GM18868 (cell line): ENCODE results near the gene AFF4.
"Not testable (repeated sequence)": the region's sequence is repeated elsewhere in the genome, so short reads cannot be mapped to it uniquely, and the experiment has no call there.

Experiments used
- ATAC-seq: cut with Tn5 transposase; IDR thresholded peaks from one replicate; pipeline ENCODE4 v1.9.1; 2021; ENCODE audit warnings: mild to moderate bottlenecking, moderate library complexity; ENCODE audit not compliant: unreplicated experiment

AFF4 gene

DNA sequence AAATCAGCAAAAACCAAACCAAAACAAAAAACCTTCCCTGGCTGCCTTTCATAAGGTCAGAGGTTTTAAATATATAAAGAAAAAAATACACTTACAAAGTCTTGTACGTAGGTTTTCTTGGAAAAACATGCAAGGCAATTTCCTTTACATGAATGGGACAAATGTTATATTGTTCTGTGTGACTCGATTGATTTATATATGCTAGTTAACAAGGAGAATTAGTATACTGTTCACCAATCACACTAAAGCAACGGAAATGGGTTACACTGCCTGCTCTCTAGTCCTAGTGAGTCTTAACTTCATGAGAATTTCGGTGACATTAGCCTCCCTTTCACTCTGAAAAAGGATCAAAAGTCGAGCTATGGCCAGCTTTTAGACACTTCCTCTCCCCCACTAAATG is 102.7 kb downstream of the AFF4 start:
- no peak for ATAC-seq

DNA sequence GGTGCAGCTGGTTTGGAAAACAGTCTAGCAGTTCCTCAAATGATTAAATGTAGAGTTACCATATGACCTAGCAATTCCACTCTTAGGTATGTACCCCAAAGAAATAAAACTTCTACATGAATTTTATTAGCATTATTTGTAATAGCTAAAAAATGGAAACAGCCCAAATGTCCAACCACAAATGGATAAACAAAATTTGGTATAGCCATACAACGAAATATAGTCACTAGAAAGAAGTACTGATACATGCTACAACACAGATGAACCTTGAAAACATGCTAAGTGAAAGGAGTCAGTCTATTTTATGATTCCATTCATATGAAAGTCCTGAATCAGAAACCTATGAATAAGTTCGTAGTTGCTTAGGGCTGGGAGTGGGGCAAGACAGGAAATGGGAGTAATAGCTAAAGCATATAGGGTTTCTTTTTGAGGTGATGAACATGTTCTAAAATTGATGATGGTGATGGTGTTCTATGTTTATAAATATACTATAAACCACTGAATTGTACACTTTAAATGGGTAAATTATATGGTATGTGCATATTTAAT is 103.5 kb downstream of the AFF4 start:
- no peak for ATAC-seq

DNA sequence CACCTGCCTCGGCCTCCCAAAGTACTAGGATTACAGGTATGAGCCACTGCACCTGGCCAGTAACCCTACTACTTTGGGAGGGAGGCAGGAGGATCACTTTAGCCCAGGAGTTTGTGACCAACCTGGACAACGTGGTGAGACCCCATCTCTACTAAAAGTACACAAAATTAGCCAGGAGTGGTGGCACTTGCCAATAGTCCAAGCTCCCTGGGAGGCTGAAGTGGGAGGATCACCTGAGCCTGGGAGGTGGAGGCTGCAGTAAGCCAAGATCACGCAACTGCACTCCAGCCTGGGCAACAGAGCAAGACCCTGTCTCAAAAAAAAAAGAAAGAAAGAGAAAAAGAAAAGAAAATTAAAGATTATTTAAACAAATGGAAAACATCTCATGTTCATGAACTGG is 107.4 kb downstream of the AFF4 start:
- ATAC-seq, result no peak

DNA sequence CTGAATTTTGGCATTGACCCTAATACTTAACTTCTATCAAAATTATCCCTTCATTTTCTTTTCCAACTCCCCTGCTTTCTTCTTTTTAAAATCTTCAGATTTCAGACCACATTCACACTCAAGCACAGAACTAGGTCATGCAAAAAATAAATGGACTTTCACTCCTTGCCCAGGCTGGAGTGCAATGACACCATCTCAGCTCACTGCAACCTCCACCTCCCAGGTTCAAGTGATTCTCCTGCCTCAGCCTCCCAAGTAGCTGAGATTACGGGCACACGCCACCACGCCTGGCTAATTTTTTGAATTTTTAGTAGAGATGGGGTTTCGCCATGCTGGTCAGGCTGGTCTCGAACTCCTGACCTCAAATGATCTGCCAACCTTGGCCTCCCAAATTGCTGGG is 108.4 kb downstream of the AFF4 start:
- not testable (repeated sequence) for ATAC-seq

DNA sequence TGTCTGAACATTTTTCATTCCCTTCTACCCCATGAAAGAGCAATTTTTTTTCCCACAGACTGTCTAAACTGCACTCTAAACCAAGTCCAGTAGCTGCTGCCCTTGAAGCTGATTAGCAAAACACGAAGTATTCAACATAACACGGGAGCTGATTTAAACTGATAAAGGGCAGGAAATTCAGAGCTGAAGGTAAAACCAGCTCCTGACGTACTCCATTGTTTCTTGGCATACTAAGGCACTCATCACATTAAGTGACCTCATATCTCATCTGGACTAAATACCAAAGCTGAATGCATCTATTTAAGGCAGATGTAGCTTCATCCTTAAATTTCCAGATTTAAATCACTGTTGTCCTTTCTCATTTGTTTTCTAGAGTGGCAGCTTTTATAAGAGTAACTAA is 109.1 kb downstream of the AFF4 start:
- no peak for ATAC-seq

DNA sequence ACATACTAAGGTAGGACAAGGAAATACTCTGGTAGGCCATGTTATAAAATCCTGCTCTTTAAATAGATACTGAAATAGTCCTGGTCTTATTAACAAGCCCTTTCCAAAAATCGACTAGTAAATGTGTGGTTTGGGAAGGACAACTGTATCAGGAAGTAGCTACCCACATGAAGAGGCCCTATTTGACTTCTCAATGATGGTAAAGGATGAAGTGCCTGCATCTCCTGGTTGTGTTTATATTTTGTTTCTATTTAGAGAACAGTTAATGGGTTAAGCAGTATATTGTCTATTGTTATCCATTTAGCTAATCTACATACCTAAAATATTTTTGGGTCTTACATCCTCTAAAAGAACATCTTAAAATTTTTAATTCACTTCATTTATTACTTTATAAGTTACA is 109.6 kb downstream of the AFF4 start:
- no peak for ATAC-seq

DNA sequence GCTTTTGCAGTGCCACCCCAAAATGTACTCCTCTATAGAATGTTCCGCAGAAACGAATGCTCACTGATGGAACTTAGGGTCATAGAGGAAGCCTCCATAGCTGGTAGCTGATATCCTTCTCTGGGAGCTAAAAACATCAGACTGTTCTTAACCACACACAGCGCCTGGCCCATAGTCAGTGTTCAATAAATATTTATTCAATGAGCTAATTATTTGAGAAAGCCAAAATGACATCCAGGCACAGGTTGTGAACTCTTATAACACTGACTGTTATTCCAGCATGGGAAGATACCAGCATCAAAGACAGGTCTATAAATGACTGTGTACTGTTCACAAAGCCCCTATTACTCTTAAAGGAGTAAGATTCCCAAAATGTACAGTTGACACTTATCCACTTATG is 110.1 kb downstream of the AFF4 start:
- no peak for ATAC-seq

DNA sequence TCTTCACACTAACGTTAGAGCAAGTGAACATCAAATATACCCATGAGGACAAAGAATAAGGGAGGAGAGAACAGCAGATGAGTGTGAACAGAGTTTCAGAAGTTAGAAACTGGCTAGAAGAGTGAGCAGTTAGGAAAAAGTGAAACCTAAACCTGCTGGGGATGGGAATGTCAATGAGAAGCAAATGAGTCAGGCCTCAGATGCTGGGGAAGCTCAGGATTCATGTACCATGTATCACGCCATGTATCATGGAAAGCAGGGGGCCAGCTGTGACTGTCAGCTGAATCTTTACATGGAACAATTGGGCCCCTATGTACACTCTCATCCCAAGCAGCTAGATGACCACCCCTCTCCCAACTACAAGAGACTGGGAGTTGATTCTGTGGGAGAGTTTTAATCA is 113.4 kb downstream of the AFF4 start:
- no peak for ATAC-seq

DNA sequence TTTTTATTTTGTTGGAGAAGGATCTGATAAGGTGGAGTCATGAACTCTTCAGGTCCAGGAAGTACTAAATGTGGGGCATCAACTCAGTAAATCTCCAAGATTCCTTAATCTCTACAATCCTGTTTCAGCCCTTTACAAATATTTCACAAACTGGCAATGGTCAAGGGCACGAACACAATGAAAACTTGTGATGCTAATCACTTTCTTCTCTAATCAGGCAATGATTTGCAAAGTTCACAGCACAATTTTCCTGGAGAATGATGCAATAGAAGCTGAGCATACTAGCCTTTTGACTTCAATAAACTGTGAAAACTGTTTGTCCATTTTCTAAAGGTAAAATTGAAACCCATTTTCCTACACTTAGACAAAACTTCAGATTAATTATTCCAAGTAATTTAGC is 114.1 kb downstream of the AFF4 start:
- no peak for ATAC-seq

DNA sequence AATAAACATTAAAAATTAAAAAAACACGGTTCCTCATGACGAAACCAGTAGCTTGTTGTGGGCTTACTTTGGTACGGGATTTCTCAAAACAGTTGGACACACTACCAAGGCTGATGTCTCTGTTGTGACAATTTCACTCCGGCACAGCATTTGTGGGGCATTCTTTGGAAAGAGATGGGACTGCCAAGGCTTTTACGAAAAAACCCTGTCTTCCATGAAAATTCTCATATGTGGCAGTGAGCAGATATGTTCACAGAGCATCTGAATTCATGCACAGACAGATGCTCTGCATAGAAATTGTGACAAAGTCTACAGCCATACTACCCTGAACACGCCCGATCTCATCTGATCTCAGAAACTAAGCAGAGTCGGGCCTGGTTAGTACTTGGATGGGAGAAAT is 115.2 kb downstream of the AFF4 start:
- no peak for ATAC-seq

DNA sequence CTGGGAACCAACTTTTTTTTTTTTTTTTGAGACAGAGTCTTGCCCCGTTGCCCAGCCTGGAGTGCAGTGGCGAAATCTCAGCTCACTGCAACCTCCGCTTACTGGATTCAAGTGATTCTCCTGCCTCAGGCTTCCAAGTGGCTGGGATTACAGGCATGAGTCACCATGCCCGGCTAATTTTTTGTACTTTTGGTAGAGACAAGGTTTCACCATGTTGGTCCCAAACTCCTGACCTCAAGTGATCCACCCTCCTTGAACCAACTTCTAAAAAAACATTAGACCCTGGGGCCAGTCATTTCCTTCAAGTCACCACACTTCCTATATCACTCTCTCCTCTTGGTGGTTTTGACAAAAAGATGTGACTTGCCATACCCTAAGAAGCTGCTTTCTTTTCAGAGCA is 122.1 kb downstream of the AFF4 start:
- ATAC-seq, result no peak

DNA sequence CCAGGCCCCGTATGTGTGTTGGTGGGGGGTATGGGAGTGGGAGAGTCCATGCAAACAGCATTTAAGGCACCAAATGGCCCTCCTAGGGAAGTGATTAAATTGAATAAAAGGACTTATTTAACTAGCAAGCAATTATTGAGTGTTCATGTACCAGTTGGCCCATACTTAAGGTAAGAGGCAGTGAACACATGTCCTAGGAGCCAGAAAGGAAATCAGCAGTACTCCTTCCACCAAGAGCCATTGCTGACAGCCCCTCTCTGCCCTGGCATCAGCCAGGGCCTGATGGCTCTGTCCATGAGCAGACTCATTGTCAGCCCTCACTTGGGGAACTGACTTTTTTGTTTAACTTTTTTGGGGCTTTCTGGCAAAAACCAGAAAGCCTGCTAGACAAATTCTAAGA is 122.5 kb downstream of the AFF4 start:
- no peak for ATAC-seq

DNA sequence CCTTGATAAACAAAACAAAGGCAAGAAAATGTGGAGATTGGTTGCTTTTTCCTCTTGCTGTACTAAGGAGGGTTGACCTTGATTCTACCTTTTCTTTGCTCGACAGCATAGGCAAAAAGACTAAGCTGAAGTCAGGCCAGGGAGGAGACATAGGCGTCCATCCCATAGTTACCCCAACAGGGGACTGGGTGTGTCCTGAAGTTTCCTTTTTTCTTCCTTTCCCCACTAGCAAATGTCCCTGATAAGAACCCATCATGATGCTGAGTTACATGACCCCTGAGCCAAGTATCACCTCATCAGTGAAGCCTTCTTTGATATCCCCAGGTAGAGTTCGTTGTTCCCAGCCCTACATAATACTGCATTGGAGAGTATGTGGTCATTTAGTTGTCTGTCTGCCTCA is 123.1 kb downstream of the AFF4 start:
- ATAC-seq, result no peak

DNA sequence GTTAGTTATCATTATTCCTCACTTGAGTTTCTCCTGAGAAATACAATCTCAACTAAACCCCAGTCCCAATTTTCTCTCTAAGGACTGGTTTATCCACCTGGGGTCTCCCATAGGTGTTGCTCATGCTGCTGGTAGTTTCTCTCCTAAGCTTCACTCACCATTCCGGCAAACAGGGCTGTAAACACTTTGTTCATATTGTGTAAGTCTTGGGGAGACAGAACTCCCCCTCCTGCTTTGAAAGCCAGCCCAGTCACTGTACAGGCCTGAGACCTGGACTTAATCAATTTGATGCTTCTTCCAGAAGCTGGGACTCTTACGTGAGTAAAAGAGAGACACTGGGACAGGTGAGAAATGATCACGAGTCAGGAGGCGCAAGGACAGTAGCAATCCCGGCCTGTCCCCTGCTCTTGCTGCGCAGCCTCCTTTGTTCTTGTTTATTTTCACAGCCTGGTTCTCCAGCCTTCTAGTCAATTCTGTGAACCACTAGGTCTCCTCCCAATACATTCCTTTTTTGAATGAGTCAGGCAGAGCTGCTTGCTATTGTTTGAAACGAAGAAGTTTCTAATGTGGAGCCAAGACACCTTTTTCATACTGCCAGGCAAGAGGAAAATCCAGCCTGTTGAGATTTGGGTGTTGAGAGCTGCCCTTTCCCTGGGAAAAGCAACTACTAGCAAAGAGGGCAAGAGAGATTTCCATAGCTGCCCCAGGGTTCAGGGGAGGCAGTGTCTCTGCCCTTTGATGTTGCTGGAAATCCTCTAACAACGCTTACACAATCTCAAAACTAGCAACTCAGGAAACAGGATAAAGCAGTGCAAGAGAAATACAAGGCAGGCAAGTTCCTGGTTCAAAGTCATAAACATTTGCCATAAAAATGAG is 123.8 kb downstream of the AFF4 start:
- ATAC-seq, result no peak

DNA sequence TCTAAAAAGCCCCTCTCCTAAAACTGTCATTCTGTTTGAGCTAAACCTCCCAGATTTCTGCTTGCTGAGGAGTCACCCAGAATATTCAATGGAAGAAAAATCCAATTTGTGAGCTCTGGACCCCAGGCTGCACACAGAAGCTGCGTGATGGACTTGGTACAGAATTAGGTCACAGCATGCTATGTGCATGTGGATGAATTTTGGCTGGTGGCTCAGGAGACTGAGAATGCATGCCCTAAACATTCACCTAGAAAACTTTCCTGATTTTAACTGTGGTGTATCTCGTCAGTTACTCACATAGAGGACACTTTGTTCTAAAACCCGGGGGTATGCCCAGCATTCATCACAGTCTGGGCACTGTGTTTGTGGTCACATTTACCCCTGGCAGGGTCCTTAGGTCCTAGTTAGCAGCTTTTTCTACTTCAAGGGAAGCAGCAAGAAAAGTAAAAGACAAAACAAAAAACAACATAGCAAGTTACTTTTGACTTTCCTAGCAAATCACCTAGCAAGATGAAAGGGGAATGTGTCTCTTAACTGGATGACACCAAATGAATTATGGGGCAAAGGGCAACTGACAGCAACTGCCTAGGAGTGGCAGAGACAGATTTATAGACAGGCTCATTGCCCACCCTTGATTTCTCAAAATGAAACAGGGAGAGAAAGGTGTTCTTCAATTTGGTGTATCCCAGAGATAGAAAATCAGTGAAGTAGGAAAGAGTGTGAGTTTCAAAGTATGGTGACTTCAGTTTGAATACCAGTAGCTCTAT is 124.7 kb downstream of the AFF4 start:
- ATAC-seq, result no peak

DNA sequence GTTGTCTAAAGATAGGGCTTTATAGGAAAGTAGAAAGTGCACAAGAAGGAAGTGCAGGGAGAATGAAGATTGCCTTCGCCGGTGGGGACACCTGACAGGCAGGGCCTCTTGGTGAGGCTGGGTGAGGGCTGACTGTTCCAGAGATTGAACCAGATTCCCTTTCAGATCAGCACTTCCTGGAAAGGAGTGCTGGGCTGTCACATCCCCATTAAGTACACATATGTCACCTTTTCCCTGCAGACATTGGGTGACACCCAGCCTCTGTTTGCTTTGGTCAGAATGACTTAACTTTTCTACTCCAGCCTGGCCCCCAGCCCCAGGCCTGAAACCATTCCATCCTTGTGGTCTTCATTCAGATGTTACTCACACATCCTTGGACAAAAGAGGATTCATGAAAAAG is 125.6 kb downstream of the AFF4 start:
- ATAC-seq, result no peak

DNA sequence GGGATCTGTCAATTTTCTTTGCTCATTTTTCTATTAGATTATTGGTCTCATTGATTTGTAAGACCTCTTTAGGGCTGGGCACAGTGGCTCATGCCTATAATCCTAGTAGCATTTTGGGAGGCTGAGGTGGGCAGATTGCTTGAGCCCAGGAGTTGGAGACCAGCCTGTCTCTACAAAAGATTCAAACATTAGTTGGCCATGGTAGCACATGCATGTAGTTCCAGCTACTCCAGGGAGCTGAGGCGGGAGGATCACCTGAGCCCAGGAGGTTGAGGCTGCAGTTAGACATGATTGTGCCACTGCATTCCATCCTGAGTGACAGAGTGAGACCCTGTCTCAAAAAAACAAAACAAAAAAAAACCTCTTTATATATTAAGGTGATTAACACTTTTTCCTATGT is 126.6 kb downstream of the AFF4 start:
- ATAC-seq, result no peak

DNA sequence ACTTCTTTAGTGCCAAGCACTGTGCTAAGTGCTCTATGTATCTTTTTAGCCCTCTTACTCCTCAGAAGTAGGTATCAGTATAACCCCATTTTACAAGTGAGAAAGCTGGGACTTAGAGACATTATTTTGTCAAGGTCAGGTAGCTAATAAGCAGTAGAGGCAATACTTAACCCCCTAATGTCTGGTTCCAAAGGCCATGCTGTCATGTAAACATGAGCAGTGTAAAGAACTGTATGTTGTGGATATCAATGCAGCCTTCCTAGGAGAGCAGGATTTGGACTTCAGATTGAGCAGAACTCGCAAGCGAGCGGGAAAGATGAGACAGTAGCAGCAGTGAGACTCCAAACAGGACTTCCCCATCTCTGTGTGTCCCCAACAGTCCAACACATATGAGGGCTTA is 129.4 kb downstream of the AFF4 start:
- no peak for ATAC-seq

DNA sequence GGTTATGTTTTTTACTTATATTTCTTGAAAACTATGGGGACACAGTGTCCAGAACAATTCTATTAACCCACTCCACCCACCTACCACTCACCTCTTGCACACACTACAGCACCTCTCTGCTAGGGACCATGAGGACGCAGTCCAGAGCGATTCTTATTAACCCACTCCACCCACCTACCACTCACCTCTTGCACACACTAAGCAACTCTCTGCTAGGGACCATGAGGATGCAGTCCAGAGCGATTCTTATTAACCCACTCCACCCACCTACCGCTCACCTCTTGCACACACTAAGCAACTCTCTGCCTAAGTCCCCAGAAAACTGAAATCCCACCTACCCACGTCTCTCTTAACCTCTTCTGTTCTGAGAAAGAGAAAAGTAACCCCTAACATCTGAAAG is 130.8 kb downstream of the AFF4 start:
- ATAC-seq, result no peak

DNA sequence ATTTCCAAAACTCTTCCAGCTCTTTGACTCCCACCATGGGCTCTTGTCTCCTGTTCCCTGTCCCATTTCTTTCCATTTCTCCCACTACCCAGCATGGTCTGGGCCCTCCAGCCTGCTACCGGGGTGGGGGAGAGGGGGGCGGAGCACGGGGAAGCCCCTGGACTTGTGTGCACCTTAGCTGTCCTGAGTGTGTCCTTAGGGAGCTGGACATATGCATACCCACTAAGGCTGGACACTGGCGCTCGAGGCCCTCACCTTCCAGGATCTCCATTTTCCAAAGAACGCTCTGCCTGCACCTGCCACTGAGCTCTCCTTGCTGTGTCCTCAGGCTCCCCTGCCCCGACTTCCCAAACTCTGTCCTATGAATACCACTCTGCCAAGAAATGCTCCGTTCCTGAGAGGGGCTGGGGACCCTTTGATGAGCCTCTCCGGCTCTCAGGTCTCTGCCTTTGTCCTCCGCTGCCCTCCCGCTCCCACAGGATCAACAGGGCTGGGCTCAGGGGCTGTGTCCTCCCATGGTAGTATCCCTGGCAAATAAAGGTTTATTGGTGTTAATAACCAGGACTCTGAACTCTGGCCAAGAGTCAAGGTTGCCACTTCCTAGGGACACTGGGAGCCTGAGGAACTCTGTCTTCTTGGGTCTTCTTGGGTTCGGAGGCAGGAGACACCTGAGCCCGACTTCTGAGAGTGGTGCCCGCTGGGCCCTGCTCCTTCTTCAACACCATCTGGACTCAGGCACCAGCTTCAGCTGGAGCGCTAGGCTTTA is 132.2 kb downstream of the AFF4 start:
- ATAC-seq, result no peak

DNA sequence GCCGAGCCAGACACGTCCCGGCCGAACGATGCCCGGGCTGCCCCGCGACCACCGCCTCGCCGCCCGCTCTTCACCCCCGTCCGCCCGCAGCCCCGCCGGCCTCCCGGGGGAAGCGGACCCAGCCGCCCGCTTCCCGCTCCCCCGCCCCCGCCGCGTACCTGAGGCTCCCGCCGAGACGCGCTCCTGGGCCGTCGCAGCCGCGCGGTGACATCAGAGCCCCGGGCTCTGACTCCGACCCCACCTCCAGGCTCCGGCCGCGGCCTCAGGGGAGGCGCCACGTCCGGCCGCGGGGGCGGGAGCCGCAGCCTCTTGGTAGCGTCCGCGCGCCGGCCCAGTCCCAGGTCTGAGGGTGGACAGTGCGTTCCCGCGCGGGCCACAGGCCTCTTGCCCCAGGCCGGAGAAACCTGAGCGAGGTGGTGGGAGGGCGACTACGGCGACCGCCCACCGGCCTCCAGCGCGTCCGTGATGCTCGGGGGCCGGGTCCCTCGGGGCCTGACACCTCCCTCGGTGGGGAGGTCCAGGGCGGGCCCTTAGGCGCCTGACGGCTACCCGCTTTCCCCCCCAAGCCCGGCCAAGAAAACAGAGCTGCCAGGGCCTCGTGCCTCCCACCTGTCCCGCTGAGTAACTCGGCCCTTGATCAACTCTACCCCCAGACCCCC is 132.9 kb downstream of the AFF4 start, which contains the start of gene SHROOM1:
TSS of gene SHROOM1 (minus strand) at position 212 of the 659 bp plus-strand sequence. CDS start 4,507 bp downstream, outside the sequence.
- peak; percentile 62 for ATAC-seq
